Cardiac ventricle fibroblast (primary cell): ENCODE measurements around the gene HMOX2. TPM values are rescaled to one million over a fixed set of nuclear protein-coding genes. Genes with fewer than 3 reads are reported as not detected.

ENCODE experiments used
- total RNA-seq: library from RNA; depleted of rRNA; stranded (reverse); fragments of >200 nt; gene quantifications from 2 replicates; pipeline ENCODE4 v1.2.3, GENCODE V29; 2015

The HMOX2 gene, protein sequence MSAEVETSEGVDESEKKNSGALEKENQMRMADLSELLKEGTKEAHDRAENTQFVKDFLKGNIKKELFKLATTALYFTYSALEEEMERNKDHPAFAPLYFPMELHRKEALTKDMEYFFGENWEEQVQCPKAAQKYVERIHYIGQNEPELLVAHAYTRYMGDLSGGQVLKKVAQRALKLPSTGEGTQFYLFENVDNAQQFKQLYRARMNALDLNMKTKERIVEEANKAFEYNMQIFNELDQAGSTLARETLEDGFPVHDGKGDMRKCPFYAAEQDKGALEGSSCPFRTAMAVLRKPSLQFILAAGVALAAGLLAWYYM
- total RNA-seq: 31.5 and 39.6 TPM in 2 replicates

DNA sequence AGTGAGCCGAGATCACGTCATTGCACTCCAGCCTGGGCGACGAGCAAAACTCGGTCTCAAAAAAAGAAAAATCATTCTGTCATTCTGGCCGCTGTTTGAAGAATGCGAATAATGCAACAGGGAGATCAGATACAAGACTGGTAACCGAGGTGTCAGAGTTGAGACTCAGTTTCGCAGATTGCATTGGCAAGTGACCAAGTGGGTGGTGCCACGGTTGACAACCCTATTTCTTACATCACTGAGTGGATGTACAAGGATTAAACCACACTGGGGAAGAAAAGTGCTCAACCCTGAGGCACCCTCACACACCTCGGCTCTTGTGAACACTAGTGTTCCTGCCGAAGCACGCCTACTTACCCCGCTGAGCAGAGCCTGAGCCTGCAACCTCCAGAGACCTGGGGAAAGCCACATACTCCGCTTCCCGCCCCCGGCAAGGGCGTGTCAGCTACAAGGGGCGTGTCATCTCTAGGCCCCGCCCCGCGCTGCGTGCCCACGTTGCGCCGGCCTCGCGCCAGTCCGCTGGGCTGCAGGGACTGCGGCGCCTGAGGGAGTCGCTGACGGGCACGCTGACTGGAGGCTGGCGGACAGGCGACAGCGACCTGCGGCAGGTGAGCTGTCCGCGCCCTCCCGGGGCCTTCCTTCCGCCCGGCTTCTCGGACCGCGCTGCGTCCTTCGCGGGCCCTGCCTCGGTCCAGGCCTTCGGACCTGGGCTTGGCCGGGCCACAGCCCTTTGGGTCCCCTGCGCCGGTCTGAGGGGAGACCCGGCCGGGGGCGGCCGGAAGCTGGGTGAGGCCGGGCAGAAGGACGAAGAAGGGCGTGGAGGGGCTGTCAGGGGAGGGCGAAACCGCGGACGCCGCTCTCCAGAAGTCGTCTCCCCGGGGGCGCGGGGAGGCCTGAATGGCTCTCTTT lies at the start of gene HMOX2:
TSS of gene HMOX2 (plus strand) at position 519 of the 909 bp plus-strand sequence. CDS start 29,127 bp downstream, outside the sequence.

GRCh38 chr16:4474192-4474961 lies 1.8 kb upstream of the HMOX2 start, which contains the start of gene NMRAL1:
TSS of gene NMRAL1 (minus strand) at chr16:4474625. CDS start at chr16:4474132, 493 bp downstream.

DNA sequence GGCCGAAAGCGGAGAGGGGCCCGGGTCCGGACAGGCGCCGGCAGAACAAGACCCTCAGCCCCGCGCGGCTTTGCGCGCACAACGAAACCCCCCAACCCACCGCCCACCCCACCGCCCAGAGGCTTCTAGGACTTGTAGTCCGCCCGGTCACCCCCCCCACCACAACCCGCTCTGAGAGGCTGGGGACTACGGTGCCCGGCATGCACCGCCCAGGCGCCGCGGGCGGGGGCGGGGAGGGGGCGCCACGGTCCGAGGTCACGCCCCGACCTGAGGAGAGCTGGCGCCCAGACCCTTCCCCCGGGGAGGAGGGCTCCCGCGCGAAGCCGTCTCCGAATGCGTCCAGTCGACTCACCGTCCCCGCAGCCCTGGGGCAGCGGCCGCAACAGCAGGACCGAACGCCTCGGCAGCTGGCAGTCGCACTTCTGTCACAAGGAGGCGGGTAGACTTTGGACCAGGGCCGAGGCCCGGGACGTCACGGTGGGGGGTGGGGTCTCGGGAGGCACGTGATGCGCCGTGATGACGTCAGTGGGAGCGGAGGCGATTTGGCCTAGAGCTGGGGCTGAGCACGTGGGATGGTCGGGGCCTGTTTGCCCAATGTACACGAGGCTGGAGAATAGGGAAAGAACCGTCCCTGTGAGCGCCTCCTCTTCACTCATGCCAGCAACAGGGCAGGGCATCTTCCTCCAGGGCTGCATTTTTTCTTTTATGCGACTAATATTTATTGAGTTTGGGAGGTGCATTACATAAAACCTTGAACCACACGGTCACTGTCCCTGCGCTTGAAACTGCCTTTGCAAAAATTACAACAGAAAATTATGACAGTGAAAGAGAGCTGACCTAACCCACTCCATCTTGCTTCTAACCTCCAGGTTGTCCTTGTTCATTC lies 62.4 kb downstream of the HMOX2 start, which contains the start of gene CDIP1:
TSS of gene CDIP1 (minus strand) at position 424 of the 886 bp plus-strand sequence. CDS start 24,643 bp downstream, outside the sequence.

GRCh38 chr16:4556112-4556511 lies 79.9 kb downstream of the HMOX2 start, which contains the start of gene C16orf96:
TSS of gene C16orf96 (plus strand) at chr16:4556340. CDS start at chr16:4556490, 150 bp downstream.

Other genes with a start within 250 kb of the HMOX2 start
- not detected in 2 replicates for gene SRL, start 234.3 kb upstream of the HMOX2 start, total RNA-seq
- 6.4 and 9.6 TPM in 2 replicates for gene TFAP4, start 203.4 kb upstream of the HMOX2 start, total RNA-seq
- gene GLIS2, start 160.3 kb upstream of the HMOX2 start, total RNA-seq: 8.0 and 9.4 TPM in 2 replicates
- 24.1 and 24.2 TPM in 2 replicates for gene PAM16, start 125.1 kb upstream of the HMOX2 start, total RNA-seq
- gene VASN, start 104.5 kb upstream of the HMOX2 start, total RNA-seq: 96.0 and 96.3 TPM in 2 replicates
- gene CORO7, start 59.8 kb upstream of the HMOX2 start, total RNA-seq: 9.2 and 10.0 TPM in 2 replicates
- 24.5 and 30.7 TPM in 2 replicates for gene DNAJA3, start 50.5 kb upstream of the HMOX2 start, total RNA-seq
- 33.8 and 35.6 TPM in 2 replicates for gene NMRAL1, start 1.8 kb upstream of the HMOX2 start, total RNA-seq
- gene CDIP1, start 62.4 kb downstream of the HMOX2 start, total RNA-seq: 11.5 and 12.6 TPM in 2 replicates
- not detected in 2 replicates for gene C16orf96, start 79.9 kb downstream of the HMOX2 start, total RNA-seq
- gene UBALD1, start 138.5 kb downstream of the HMOX2 start, total RNA-seq: 7.2 and 9.1 TPM in 2 replicates
- gene MGRN1, start 148.4 kb downstream of the HMOX2 start, total RNA-seq: 58.5 and 59.9 TPM in 2 replicates
- gene NUDT16L1, start 217.2 kb downstream of the HMOX2 start, total RNA-seq: 23.1 and 32.0 TPM in 2 replicates